ENCODE data around the gene SOX21. TPM values are rescaled to one million over a fixed set of nuclear protein-coding genes. Genes with fewer than 3 reads are reported as not detected.

The SOX21 gene
- total and polyA plus RNA-seq, 2 of the 8 experiments (the other 6 are each of a cell fraction or from before 2014, with no cell fraction given), result 3.9 TPM

DNA sequence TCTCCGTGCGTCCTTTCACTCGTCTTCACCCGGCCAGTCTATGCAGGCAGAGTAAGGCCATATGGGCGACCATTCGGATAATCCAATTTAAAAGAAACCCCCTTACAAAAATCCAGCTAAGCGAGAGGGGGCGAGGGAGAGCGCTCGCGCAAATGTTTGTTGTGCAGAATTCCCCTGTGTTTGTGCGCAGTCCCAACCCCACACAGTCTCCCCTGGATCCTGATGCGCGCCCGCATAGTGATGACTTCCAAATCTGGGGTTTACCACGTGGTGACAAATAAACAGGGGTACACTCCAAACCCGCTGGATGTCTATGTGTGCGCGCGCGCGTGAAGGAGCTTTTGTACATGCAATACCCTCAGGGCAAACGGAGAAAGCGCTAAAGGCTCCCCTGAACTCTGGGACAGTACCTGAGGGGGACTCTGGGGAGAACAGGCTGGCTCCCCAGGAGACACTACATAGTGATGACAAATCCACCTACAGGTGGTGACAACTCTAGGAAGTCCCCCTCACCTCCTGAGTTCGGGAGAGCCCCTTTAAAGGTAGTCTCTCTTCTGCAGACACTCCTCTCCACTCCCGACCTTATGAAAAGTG is 8.5 kb downstream of the SOX21 start:
- H3K23me2 ChIP-seq (ENCODE audit: low read depth, low read length), result peaks cover 25% of the 10 kb centered on the region
- WGBS, 2 experiments (ENCODE audit: extremely low coverage in 1 of 2, insufficient coverage in 1 of 2, insufficient read length in 1 of 2, insufficient replicate concordance in 2 of 2, low coverage in 1 of 2, low lambda C conversion rate in 2 of 2, missing lambda C conversion rate in 1 of 2), result 5% methylated on average over 26 of the region's 26 CpGs; no CpG with 5 or more reads in 1 of the 2 experiments
- no peak overlapping the region for H4K91ac ChIP-seq (replicated peaks; ENCODE audit: insufficient read length, low read length)
- H3K9me3 ChIP-seq (ENCODE audit: insufficient read depth in 2 of 2, low read depth in 1 of 2, low read length in 1 of 2), result no peaks in the 10 kb centered on the region
- no peak for FAIRE-seq
- H4K8ac ChIP-seq (ENCODE audit: extremely low read depth, insufficient read depth, low read length), result no peak overlapping the region
- H2BK15ac ChIP-seq (ENCODE audit: low read length), result no peak overlapping the region
- H4K20me1 ChIP-seq (replicated peaks in 1 of 2; ENCODE audit: control insufficient read depth in 1 of 2, insufficient read depth in 2 of 2, low read length in 2 of 2), result no peaks in the 10 kb centered on the region
- H2BK12ac ChIP-seq (ENCODE audit: low read depth, low read length), result peak overlapping the region; percentile 82
- H3K79me1 ChIP-seq (ENCODE audit: low read depth, low read length), result no peaks in the 10 kb centered on the region
- H2BK120ac ChIP-seq (replicated peaks; ENCODE audit: low read depth, low read length), result no peak overlapping the region
- H2AK5ac ChIP-seq (ENCODE audit: low read depth, low read length), result no peak overlapping the region
- POLR2A ChIA-PET (ENCODE audit: partially characterized antibody), result interaction anchor here (1.4 to 2.4 kb wide), 6 partner anchors 9 to 264 kb away, joined by 3 to 12 read pairs (median 6); no protein-coding TSS in a partner anchor
- H3K23ac ChIP-seq (ENCODE audit: insufficient read length), result no peak overlapping the region
- no peaks in the 10 kb centered on the region; a peak in 1 of 8 replicates for H3K36me3 ChIP-seq (ENCODE audit: control insufficient read depth in 2 of 4, insufficient read depth in 4 of 4, low read length in 3 of 4)
- H3K4me1 ChIP-seq (replicated peaks in 1 of 4; ENCODE audit: control insufficient read depth in 3 of 4, insufficient read depth in 4 of 4, low read length in 3 of 4), result peaks cover 0 to 30% (median 16%) of the 10 kb centered on the region in 4 experiments; a peak in 6 of 7 replicates
- H3K4me2 ChIP-seq (ENCODE audit: insufficient read depth in 1 of 2, low read depth in 2 of 2, low read length in 2 of 2), result peak overlapping the region; percentile 90 to 99
- H3K9ac ChIP-seq (replicated peaks in 1 of 4; ENCODE audit: extremely low read depth in 1 of 4, low read depth in 3 of 4, low read length in 3 of 4), result peak overlapping the region in 1 of 4 experiments; percentile 16; a peak in 1 of 7 replicates
- no peak overlapping the region for H3K27ac ChIP-seq (ENCODE audit: low read depth, low read length)
- peak overlapping the region; percentile 11 to 59 (median 50) for H3K4me3 ChIP-seq (ENCODE audit: extremely low read depth in 1 of 4, insufficient read depth in 2 of 4, low read depth in 3 of 4, low read length in 4 of 4)
- H2BK20ac ChIP-seq (ENCODE audit: low read length), result peak overlapping the region; percentile 87; the same call in 1 of the 2 replicates
- no peak overlapping the region for H2AFZ ChIP-seq (ENCODE audit: low read length)
- H3K56ac ChIP-seq (replicated peaks; ENCODE audit: insufficient read length, low read depth, low read length), result no peak overlapping the region
- H3K14ac ChIP-seq (ENCODE audit: insufficient read length), result no peak overlapping the region
- H4K5ac ChIP-seq (ENCODE audit: insufficient read length, low read depth, low read length), result no peak overlapping the region
- H3K27me3 ChIP-seq (replicated peaks in 1 of 4; ENCODE audit: control insufficient read depth in 3 of 4, extremely low read depth in 1 of 4, insufficient read depth in 3 of 4, low read length in 3 of 4), result peaks cover 46 to 65% (median 63%) of the 10 kb centered on the region in 4 experiments
- DNase-seq (ENCODE audit: low read depth in 1 of 2, low spot score in 2 of 2), result peak in 1 of 2 experiments; percentile 57
- no peak overlapping the region for H2BK5ac ChIP-seq (ENCODE audit: low read depth, low read length)
- peak overlapping the region; percentile 51; the same call in 1 of the 2 replicates for H3K18ac ChIP-seq (ENCODE audit: extremely low read depth, low read length)
- CTCF ChIA-PET (ENCODE audit: partially characterized antibody), result interaction anchor here (0.6 to 1.6 kb wide), 6 partner anchors 12 to 265 kb away, joined by 3 to 6 read pairs (median 4); no protein-coding TSS in a partner anchor
- no peak overlapping the region for H3K4ac ChIP-seq (replicated peaks; ENCODE audit: insufficient read length, low read depth, low read length)
- no peaks in the 10 kb centered on the region for H3K79me2 ChIP-seq (ENCODE audit: control insufficient read depth in 1 of 2, insufficient read depth in 2 of 2, low read length in 2 of 2)
- TF ChIP-seq CEBPB (IDR thresholded peaks at IDR 0.05; ENCODE audit: low read depth, low read length) (no peak), RNF2 (IDR thresholded peaks at IDR 0.05; ENCODE audit: borderline replicate concordance, low read depth, low read length, missing control alignments, poor library complexity, severe bottlenecking) (peak; percentile 75), KDM1A (IDR thresholded peaks at IDR 0.05; ENCODE audit: borderline replicate concordance, low read length) (no peak), KDM4A (IDR thresholded peaks at IDR 0.05; ENCODE audit: low read depth, low read length, severe bottlenecking) (peak; percentile 4), CREB1 (IDR thresholded peaks at IDR 0.05) (no peak), SUZ12 (IDR thresholded peaks at IDR 0.05; ENCODE audit: low read length) (peak; percentile 76), YY1 (IDR thresholded peaks at IDR 0.05; ENCODE audit: low read depth, low read length) (no peak), BRCA1 (IDR thresholded peaks at IDR 0.05; ENCODE audit: low read depth, low read length) (no peak), CHD2 (IDR thresholded peaks at IDR 0.05; ENCODE audit: low read length) (no peak), ASH2L (IDR thresholded peaks at IDR 0.05; ENCODE audit: low read length) (no peak)
- TF ChIP-seq, protein P1, sequence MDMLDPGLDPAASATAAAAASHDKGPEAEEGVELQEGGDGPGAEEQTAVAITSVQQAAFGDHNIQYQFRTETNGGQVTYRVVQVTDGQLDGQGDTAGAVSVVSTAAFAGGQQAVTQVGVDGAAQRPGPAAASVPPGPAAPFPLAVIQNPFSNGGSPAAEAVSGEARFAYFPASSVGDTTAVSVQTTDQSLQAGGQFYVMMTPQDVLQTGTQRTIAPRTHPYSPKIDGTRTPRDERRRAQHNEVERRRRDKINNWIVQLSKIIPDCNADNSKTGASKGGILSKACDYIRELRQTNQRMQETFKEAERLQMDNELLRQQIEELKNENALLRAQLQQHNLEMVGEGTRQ (IDR thresholded peaks at IDR 0.05; ENCODE audit: low read length), result no peak
